SK-N-SH (cell line): ENCODE data around the gene RAB7A. TPM values are rescaled to one million over a fixed set of nuclear protein-coding genes. Genes with fewer than 3 reads are reported as not detected.

Experiments used
- CTCF ChIA-PET: fragments of 300-600, 350-600 bp; formaldehyde crosslinking; extraction: SDS; loops from one replicate; lab custom pipeline; 2021; lab: Yijun Ruan, JAX
- POLR2A ChIA-PET: fragments of 350-600 bp; sonication (Branson Sonifier 250); formaldehyde crosslinking; extraction: SDS; loops from one replicate; lab custom pipeline; 2020; ENCODE audit warnings: antibody characterized with exemption, inconsistent platforms; lab: Yijun Ruan, JAX
- DNase-seq: peaks from one replicate; pipeline ENCODE4 v3.0.0; 2012
- H2AFZ ChIP-seq: fragments of 200-600 bp; sonication (generic); 2 replicates; pipeline ENCODE4 v1.8.1; 2016; ENCODE audit warnings: antibody characterized with exemption, mild to moderate bottlenecking, low read depth
- H3F3A ChIP-seq: fragments of 200-600 bp; sonication (generic); replicated peaks from 2 replicates; pipeline ENCODE3; 2016; ENCODE audit warnings: antibody characterized with exemption, mild to moderate bottlenecking; ENCODE audit not compliant: insufficient read depth
- H3K27ac ChIP-seq, 2 experiments: fragments of 200-500 bp in 1 of 2; fragments of 200-600 bp in 1 of 2; sonication (Bioruptor generic) in 1 of 2; sonication (generic), shearing (Covaris generic) in 1 of 2; 2 replicates each; pipeline versions ENCODE4 v1.5.1 to v1.6.1; 2014 to 2016; ENCODE audit warnings: low read depth in 2 of 2, inconsistent platforms in 1 of 2, low read length in 1 of 2, mild to moderate bottlenecking in 1 of 2, mixed read lengths in 1 of 2
- H3K27me3 ChIP-seq: fragments of 200-600 bp; sonication (generic), shearing (Covaris generic); 2 replicates; pipeline ENCODE4 v1.6.1; 2016; ENCODE audit warnings: mixed run types; ENCODE audit not compliant: insufficient read depth
- H3K36me3 ChIP-seq, 2 experiments: fragments of 200-500 bp in 1 of 2; fragments of 200-600 bp in 1 of 2; sonication (Bioruptor generic) in 1 of 2; sonication (generic) in 1 of 2; replicated peaks in 1 of 2; 2 replicates each; pipeline versions ENCODE3 to v1.5.1; 2014 to 2016; ENCODE audit warnings: low read length in 1 of 2, mild to moderate bottlenecking in 1 of 2; ENCODE audit not compliant: insufficient read depth in 2 of 2, control insufficient read depth in 1 of 2
- H3K4me1 ChIP-seq, 2 experiments: fragments of 200-500 bp in 1 of 2; fragments of 200-600 bp in 1 of 2; sonication (Bioruptor generic) in 1 of 2; sonication (generic), shearing (Covaris generic) in 1 of 2; 2 replicates each; pipeline versions ENCODE4 v1.5.1 to v1.6.1; 2014 to 2016; ENCODE audit warnings: low read depth in 1 of 2, low read length in 1 of 2, mixed run types in 1 of 2; ENCODE audit not compliant: insufficient read depth in 2 of 2, control insufficient read depth in 1 of 2
- H3K4me2 ChIP-seq: fragments of 200-600 bp; sonication (generic), shearing (Covaris generic); 2 replicates; pipeline ENCODE4 v1.6.1; 2017; ENCODE audit warnings: mixed run types
- H3K4me3 ChIP-seq, 2 experiments: fragments of 200-500 bp in 1 of 2; fragments of 200-600 bp in 1 of 2; sonication (Bioruptor generic) in 1 of 2; sonication (generic), shearing (Covaris generic) in 1 of 2; 2 replicates each; pipeline versions ENCODE4 v1.5.1 to v1.8.1; 2014 to 2016; ENCODE audit warnings: low read depth in 2 of 2, inconsistent platforms in 1 of 2, low read length in 1 of 2, mild to moderate bottlenecking in 1 of 2, mixed read lengths in 1 of 2, moderate library complexity in 1 of 2
- H3K79me2 ChIP-seq: fragments of 200-600 bp; sonication (generic); 2 replicates; pipeline ENCODE4 v1.8.1; 2017; ENCODE audit warnings: mild to moderate bottlenecking; ENCODE audit not compliant: insufficient read depth
- H3K9ac ChIP-seq: fragments of 200-600 bp; sonication (generic); 2 replicates; pipeline ENCODE4 v1.6.1; 2017; ENCODE audit warnings: mixed run types
- H3K9me2 ChIP-seq: fragments of 200-600 bp; sonication (generic); 2 replicates; pipeline ENCODE4 v1.6.1; 2017; ENCODE audit warnings: mixed run types
- H3K9me3 ChIP-seq: fragments of 200-600 bp; sonication (generic); 2 replicates; pipeline ENCODE4 v1.6.1; 2017; ENCODE audit warnings: mixed run types, mild to moderate bottlenecking, moderate library complexity
- H4K20me1 ChIP-seq: fragments of 200-600 bp; sonication (generic); 2 replicates; pipeline ENCODE4 v1.6.1; 2017; ENCODE audit warnings: mild to moderate bottlenecking, mixed run types; ENCODE audit not compliant: insufficient read depth
- ELF1 ChIP-seq: IDR thresholded peaks from 2 replicates; pipeline ENCODE4 v1.4.0; 2012
- EP300 ChIP-seq, 2 experiments: IDR thresholded peaks; 2 replicates each; pipeline versions ENCODE4 v1.4.0 to v1.6.1; 2012; ENCODE audit warnings: borderline replicate concordance in 1 of 2, low read depth in 1 of 2, low read length in 1 of 2
- FOXJ3 ChIP-seq: sonication (generic); formaldehyde crosslinking; IDR thresholded peaks from 2 replicates; pipeline ENCODE4 v1.5.1; 2020; ENCODE audit warnings: mild to moderate bottlenecking, missing genetic modification reagents
- GATA2 ChIP-seq: sonication (generic); formaldehyde crosslinking; IDR thresholded peaks from 2 replicates; pipeline ENCODE4 v1.5.0; 2020; ENCODE audit warnings: mild to moderate bottlenecking, missing genetic modification reagents
- IRF3 ChIP-seq: fragments of 150-350 bp; IDR thresholded peaks from 2 replicates; pipeline ENCODE4 v1.6.1; 2016; ENCODE audit warnings: mild to moderate bottlenecking, low read depth, low read length
- JUND ChIP-seq: IDR thresholded peaks from 2 replicates; pipeline ENCODE4 v1.4.0; 2012
- NFIC ChIP-seq: IDR thresholded peaks from 2 replicates; pipeline ENCODE4 v1.4.0; 2012; ENCODE audit warnings: borderline replicate concordance
- POLR2AphosphoS5 ChIP-seq: IDR thresholded peaks from 2 replicates; pipeline ENCODE4 v1.6.1; 2012; ENCODE audit warnings: low read depth, low read length
- RCOR1 ChIP-seq: fragments of 150-350 bp; IDR thresholded peaks from 2 replicates; pipeline ENCODE4 v1.6.1; 2017; ENCODE audit warnings: antibody characterized with exemption, low read length
- REST ChIP-seq: IDR thresholded peaks from 2 replicates; pipeline ENCODE4 v1.6.1; 2012; ENCODE audit warnings: mild to moderate bottlenecking, low read depth, low read length, moderate library complexity
- RFX5 ChIP-seq: IDR thresholded peaks from 2 replicates; pipeline ENCODE4 v1.6.1; 2012; ENCODE audit warnings: mild to moderate bottlenecking, improper control_type of control experiment, low read length
- TCF12 ChIP-seq: IDR thresholded peaks from 2 replicates; pipeline ENCODE4 v1.4.0; 2012
- TEAD4 ChIP-seq: IDR thresholded peaks from 2 replicates; pipeline ENCODE4 v1.4.0; 2012; ENCODE audit warnings: mild to moderate bottlenecking, borderline replicate concordance; ENCODE audit not compliant: insufficient read depth
- YY1 ChIP-seq: IDR thresholded peaks from 2 replicates; pipeline ENCODE4 v1.4.0; 2012; ENCODE audit warnings: low read depth, mild to moderate bottlenecking
- ZBTB33 ChIP-seq: IDR thresholded peaks from 2 replicates; pipeline ENCODE4 v1.4.0; 2012; ENCODE audit warnings: low read depth, borderline replicate concordance
- WGBS: methylation state at CpG from one replicate; pipeline ENCODE4 v1.1.6; 2017; ENCODE audit warnings: low lambda C conversion rate; 5-methylcytosine and 5-hydroxymethylcytosine counted together
- polyA plus RNA-seq, 3 experiments: library from polyadenylated mRNA; depleted of rRNA; stranded (reverse); fragments of >200 nt; gene quantifications; 2 replicates each; pipeline ENCODE4 v1.2.3, GENCODE V29; 2012

The RAB7A gene
- polyA plus RNA-seq, 1 of the 3 experiments (the other 2 are of a cell fraction) = 271 TPM

GRCh38 chr3:128734523-128735189 lies 8.7 kb downstream of the RAB7A start (continued):
- no peak for TF ChIP-seq REST
- TF ChIP-seq POLR2AphosphoS5 = no peak

- no peak overlapping the region for H3K4me3 ChIP-seq
- no peaks in the 10 kb centered on the region for H3K27me3 ChIP-seq
- CTCF ChIA-PET = interaction anchor here (0.5 to 2.5 kb wide), 4 partner anchors 55 to 1129 kb away, joined by 3 to 8 read pairs (median 4); no protein-coding TSS in a partner anchor
- H3K27ac ChIP-seq = no peak overlapping the region
- H3K4me1 ChIP-seq = no peaks in the 10 kb centered on the region
- no peaks in the 10 kb centered on the region for H3K9me3 ChIP-seq
- POLR2A ChIA-PET = no interaction called here
- H3K4me2 ChIP-seq = no peak overlapping the region
- DNase-seq = no peak
- peaks cover 20% of the 10 kb centered on the region for H3F3A ChIP-seq
- H3K79me2 ChIP-seq = peaks cover 100% of the 10 kb centered on the region
- no peak for TF ChIP-seq YY1
- no peak for TF ChIP-seq RFX5
- TF ChIP-seq TCF12 = no peak
- TF ChIP-seq EP300 (IDR thresholded peaks at IDR 0.05; ENCODE audit: borderline replicate concordance in 1 of 2, low read depth in 1 of 2, low read length in 1 of 2) = no peak
- H2AFZ ChIP-seq = no peak overlapping the region
- peaks cover 0 to 31% of the 10 kb centered on the region in 2 experiments for H3K36me3 ChIP-seq
- H3K9ac ChIP-seq = no peak overlapping the region
- H3K9me2 ChIP-seq = no peaks in the 10 kb centered on the region
- peaks cover 98% of the 10 kb centered on the region for H4K20me1 ChIP-seq
Measured at GRCh38 chr3:128735287-128735686, 9.3 kb downstream of the RAB7A start.

- Histone ChIP-seq H3K9me3 (no peaks in the 10 kb centered on the region), H3F3A (peaks cover 20% of the 10 kb centered on the region), H4K20me1 (peaks cover 96% of the 10 kb centered on the region), H3K36me3 (peaks cover 0 to 32% of the 10 kb centered on the region in 2 experiments), H3K27me3 (no peaks in the 10 kb centered on the region), H3K79me2 (peaks cover 100% of the 10 kb centered on the region), H3K9ac (no peak overlapping the region), H3K4me1 (no peaks in the 10 kb centered on the region), H2AFZ (no peak overlapping the region), H3K9me2 (no peaks in the 10 kb centered on the region), H3K27ac (peak overlapping the region in 1 of 2 experiments; percentile 37; a peak in 1 of 4 replicates), H3K4me2 (no peak overlapping the region), H3K4me3 (no peak overlapping the region)
- POLR2A ChIA-PET = no interaction called here
- WGBS = 92% methylated on average over 2 of the region's 2 CpGs
- CTCF ChIA-PET = interaction anchor here (1.2 to 2.5 kb wide), 3 partner anchors 55 to 118 kb away, joined by 3 to 8 read pairs (median 5); no protein-coding TSS in a partner anchor
- no peak for DNase-seq
- no peak for TF ChIP-seq IRF3
- no peak for TF ChIP-seq FOXJ3 (CRISPR knock-in tag)
- TF ChIP-seq ZBTB33 = no peak
- TF ChIP-seq GATA2 (CRISPR knock-in tag) = no peak
- TF ChIP-seq TEAD4 = no peak
- no peak for TF ChIP-seq ELF1
- TF ChIP-seq YY1 = no peak
- TF ChIP-seq JUND = no peak
- no peak for TF ChIP-seq NFIC
- no peak for TF ChIP-seq RCOR1
- TF ChIP-seq REST = no peak
Measured at GRCh38 chr3:128735884-128736283, 9.9 kb downstream of the RAB7A start.
